C4-2B (cell line): ENCODE data around the gene NLRC3.

ENCODE experiments used
- CTCF ChIP-seq: fragments of 450-650 bp; conservative IDR thresholded peaks from 2 replicates; pipeline ENCODE4 v1.5.1; 2017; ENCODE audit warnings: mild to moderate bottlenecking
- ZFX ChIP-seq: fragments of 450-650 bp; IDR thresholded peaks from 2 replicates; pipeline ENCODE4 v1.6.1; 2017

- TF ChIP-seq CTCF (no peak), ZFX (no peak)
Observed at GRCh38 chr16:3554351-3554928, 22.8 kb downstream of the NLRC3 start.
